Thyroid gland (tissue), 4 donors: ENCODE measurements around the gene KRT23. TPM values are rescaled to one million over a fixed set of nuclear protein-coding genes. Genes with fewer than 3 reads are reported as not detected.

Experiments used
- DNase-seq, 2 donors: peaks; one replicate each; pipeline ENCODE4 v3.0.0-alpha.2; 2019
- H3K27ac ChIP-seq, 3 donors: fragments of 200-600 bp; sonication (generic); 1 replicate in 2 of 3; 2 replicates in 1 of 3; pipeline ENCODE4 v1.5.1; 2016 to 2019; ENCODE audit warnings: mild to moderate bottlenecking in 1 of 3, moderate library complexity in 1 of 3
- H3K27me3 ChIP-seq: fragments of 200-600 bp; sonication (generic); one replicate; pipeline ENCODE4 v1.5.1; 2019
- H3K36me3 ChIP-seq, 2 donors: fragments of 200-600 bp; sonication (generic); one replicate each; pipeline ENCODE4 v1.5.1; 2016 to 2019
- H3K4me1 ChIP-seq, 2 donors: fragments of 200-600 bp; sonication (generic); one replicate each; pipeline ENCODE4 v1.5.1; 2017 to 2019
- H3K4me3 ChIP-seq, 3 donors: fragments of 200-600 bp; sonication (generic); replicated peaks in 1 of 3; 1 replicate in 2 of 3; 2 replicates in 1 of 3; pipeline ENCODE4 v1.5.1; 2016; ENCODE audit warnings: mild to moderate bottlenecking in 1 of 3
- H3K9me3 ChIP-seq: fragments of 200-600 bp; sonication (generic); one replicate; pipeline ENCODE4 v1.5.1; 2017
- POLR2A ChIP-seq, 2 donors: fragments of 450-650 bp; IDR thresholded peaks; one replicate each; pipeline ENCODE4 v1.6.1; 2017; ENCODE audit warnings: antibody characterized with exemption in 2 of 2, mild to moderate bottlenecking in 2 of 2, moderate library complexity in 1 of 2
- WGBS, 2 donors: methylation state at CpG; one replicate each; pipeline ENCODE4 v1.1.5; 2017; 5-methylcytosine and 5-hydroxymethylcytosine counted together
- intact Hi-C: fragments of 100-400 bp; cut with DNase I; formaldehyde crosslinking; loops from one replicate; pipeline ENCODE4 v1.15.1; 2023
- total RNA-seq, 4 donors: library from RNA; depleted of rRNA; stranded (reverse); fragments of >200 nt; gene quantifications; one replicate each; pipeline ENCODE4 v1.2.3, GENCODE V29; 2016
- TF ChIP-seq, protein P1 (sequence below), 6 experiments: fragments of 200-600 bp in 3 of 6; fragments of 450-650 bp in 3 of 6; sonication (generic) in 3 of 6; IDR thresholded peaks; one replicate each; pipeline ENCODE4 v1.5.1; 2016 to 2019; ENCODE audit warnings: antibody characterized with exemption in 6 of 6, mild to moderate bottlenecking in 2 of 6, inconsistent platforms in 1 of 6, moderate library complexity in 1 of 6

Gene KRT23
- total RNA-seq, 4 donors from 2014 or later, result 4.6 TPM; not detected in 3

DNA sequence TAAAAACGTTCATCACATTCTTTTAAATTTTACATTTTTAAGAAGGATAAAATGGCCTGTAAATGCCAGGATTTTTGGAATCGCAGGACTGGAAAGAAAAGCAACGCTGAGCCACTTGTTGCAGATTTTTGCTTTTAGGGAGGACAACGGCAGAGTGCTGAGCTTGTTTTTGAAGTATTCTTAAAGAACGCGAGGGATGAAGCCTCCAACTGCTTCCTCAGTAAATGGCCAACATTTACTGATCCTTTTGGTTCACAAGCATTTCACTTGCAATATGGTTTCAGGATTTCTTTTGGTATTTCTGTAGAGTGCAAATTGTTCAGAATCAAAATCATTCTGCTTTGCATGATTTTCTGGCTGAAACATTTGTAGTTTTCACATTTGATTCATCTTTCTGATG lies 2.8 kb upstream of the KRT23 start:
- intact Hi-C loops, result no loop called here
- WGBS, 2 donors, result 35 to 62% methylated on average over 6 of the region's 6 CpGs
- Histone ChIP-seq H3K9me3 (no peaks in the 10 kb centered on the region), H3K36me3 (no peaks in the 10 kb centered on the region), H3K4me3 (no peak overlapping the region), H3K27me3 (no peaks in the 10 kb centered on the region), H3K27ac (no peak overlapping the region), H3K4me1 (no peaks in the 10 kb centered on the region)
- DNase-seq, result no peak
- TF ChIP-seq, protein P1, sequence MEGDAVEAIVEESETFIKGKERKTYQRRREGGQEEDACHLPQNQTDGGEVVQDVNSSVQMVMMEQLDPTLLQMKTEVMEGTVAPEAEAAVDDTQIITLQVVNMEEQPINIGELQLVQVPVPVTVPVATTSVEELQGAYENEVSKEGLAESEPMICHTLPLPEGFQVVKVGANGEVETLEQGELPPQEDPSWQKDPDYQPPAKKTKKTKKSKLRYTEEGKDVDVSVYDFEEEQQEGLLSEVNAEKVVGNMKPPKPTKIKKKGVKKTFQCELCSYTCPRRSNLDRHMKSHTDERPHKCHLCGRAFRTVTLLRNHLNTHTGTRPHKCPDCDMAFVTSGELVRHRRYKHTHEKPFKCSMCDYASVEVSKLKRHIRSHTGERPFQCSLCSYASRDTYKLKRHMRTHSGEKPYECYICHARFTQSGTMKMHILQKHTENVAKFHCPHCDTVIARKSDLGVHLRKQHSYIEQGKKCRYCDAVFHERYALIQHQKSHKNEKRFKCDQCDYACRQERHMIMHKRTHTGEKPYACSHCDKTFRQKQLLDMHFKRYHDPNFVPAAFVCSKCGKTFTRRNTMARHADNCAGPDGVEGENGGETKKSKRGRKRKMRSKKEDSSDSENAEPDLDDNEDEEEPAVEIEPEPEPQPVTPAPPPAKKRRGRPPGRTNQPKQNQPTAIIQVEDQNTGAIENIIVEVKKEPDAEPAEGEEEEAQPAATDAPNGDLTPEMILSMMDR (IDR thresholded peaks at IDR 0.05), result no peak
- TF ChIP-seq POLR2A (IDR thresholded peaks at IDR 0.05), result no peak

DNA sequence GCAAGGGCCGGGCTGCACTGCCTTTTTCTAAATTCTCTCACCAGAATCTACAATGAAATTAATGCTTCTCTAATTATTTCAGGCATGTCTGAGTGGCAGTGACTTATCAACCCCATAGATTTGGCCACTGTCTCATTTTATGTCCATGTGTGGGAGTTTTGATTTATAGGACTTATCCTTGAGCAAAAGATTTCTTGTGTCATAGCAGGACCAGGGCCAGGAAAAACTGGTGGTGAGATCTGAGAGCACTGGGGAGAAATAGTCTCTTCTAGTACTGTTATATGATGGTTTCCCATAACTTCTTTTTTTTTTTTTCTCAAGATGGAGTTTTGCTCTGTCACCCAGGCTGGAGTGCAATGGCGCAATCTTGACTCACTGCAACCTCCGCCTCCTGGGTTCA lies 1.5 kb upstream of the KRT23 start:
- Histone ChIP-seq H3K27ac (no peak overlapping the region), H3K4me3 (no peak overlapping the region), H3K4me1 (no peaks in the 10 kb centered on the region), H3K27me3 (no peaks in the 10 kb centered on the region), H3K36me3 (no peaks in the 10 kb centered on the region), H3K9me3 (no peaks in the 10 kb centered on the region)
- intact Hi-C loops, result no loop called here
- no peak for TF ChIP-seq POLR2A (IDR thresholded peaks at IDR 0.05)
- TF ChIP-seq, protein P1 (IDR thresholded peaks at IDR 0.05), result no peak
- 88 to 94% methylated on average over 3 of the region's 3 CpGs for WGBS, 2 donors
- DNase-seq, result no peak

DNA sequence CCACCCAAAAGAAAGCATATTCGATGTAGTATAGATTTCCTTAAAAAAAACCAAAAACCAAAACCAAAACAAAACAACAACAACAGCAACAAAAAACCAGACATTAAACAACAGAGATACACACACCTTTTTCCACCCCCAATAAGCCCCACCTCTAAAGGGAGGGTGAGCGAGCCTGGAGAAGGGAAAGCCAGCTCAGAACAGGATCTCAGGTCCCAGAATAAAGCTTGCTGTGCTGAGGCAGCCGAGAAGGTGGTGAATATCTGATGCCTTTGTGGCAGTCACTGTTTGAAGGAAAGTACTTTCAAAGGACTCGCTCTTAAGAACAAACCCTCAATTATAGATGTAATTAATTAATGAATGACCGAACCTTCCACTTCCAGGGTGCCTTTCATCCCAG lies 470 bp downstream of the KRT23 start:
- TF ChIP-seq, protein P1 (IDR thresholded peaks at IDR 0.05), result no peak
- TF ChIP-seq POLR2A (IDR thresholded peaks at IDR 0.05), result no peak
- intact Hi-C loops, result no loop called here
- H3K4me3 ChIP-seq, result no peak overlapping the region
- H3K36me3 ChIP-seq, result no peaks in the 10 kb centered on the region
- DNase-seq, result no peak
- H3K27ac ChIP-seq, result no peak overlapping the region
- H3K4me1 ChIP-seq, result peaks cover 0 to 10% of the 10 kb centered on the region in 2 donors
- H3K9me3 ChIP-seq, result no peaks in the 10 kb centered on the region
- WGBS, 2 donors, result 72 to 76% methylated on average over 5 of the region's 5 CpGs
- no peaks in the 10 kb centered on the region for H3K27me3 ChIP-seq

DNA sequence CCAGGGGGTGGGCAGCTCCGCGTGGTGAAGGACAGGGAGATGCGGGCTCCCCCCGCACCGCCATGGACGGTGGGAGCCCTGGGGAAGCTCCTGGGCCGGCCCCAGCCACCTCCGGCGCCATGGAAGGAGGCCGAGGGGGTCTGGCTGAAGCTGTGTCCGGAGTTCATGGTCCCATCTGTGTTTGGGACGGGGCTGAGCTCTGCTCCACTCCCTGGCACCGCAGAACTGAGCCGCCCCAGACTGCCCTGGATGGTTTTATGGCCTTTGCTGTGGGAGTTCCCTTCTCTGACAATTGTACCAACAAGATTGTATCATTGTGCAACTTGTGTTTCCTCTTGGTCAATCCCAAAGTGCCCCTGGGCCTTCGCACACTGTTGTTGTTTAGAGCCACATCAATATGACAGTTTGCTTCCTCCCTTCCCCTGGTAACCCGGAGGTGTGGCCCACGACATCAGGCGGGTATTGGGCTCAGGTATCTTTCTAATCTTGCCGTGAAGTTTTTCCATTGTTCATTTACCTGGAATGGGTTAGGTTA lies 942 bp downstream of the KRT23 start:
- no peak for DNase-seq
- intact Hi-C loops, result no loop called here
- 80 to 88% methylated on average over 8 to 14 of the region's 19 CpGs for WGBS, 2 donors
- Histone ChIP-seq H3K9me3 (no peaks in the 10 kb centered on the region), H3K4me3 (no peak overlapping the region), H3K27ac (no peak overlapping the region), H3K36me3 (no peaks in the 10 kb centered on the region), H3K27me3 (no peaks in the 10 kb centered on the region), H3K4me1 (peaks cover 0 to 10% of the 10 kb centered on the region in 2 donors)
- TF ChIP-seq POLR2A (IDR thresholded peaks at IDR 0.05), result no peak
- TF ChIP-seq, protein P1 (IDR thresholded peaks at IDR 0.05), result no peak

DNA sequence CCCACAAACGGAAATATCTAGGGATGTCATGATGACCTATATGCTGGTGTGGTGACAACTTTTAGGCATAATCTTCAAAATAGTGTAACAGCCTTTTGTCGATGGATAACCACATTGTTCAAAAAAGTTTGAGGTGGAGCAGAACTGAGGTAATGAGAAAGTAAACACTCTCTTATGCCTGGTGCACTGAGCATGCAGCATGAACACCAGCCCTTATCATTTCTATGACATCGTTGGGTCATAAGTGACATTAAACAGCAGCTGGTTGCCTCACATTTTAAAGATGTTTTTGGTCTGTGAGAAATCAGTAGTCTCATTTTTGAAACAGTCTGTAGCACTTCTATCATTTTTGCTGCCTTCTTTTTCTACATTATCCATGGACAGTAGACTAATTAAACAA lies 1.8 kb downstream of the KRT23 start:
- TF ChIP-seq, protein P1 (IDR thresholded peaks at IDR 0.05), result no peak
- no peak for TF ChIP-seq POLR2A (IDR thresholded peaks at IDR 0.05)
- intact Hi-C loops, result no loop called here
- 72 to 82% methylated on average over 3 of the region's 3 CpGs for WGBS, 2 donors
- no peaks in the 10 kb centered on the region for H3K36me3 ChIP-seq
- H3K27me3 ChIP-seq, result no peaks in the 10 kb centered on the region
- H3K27ac ChIP-seq, result no peak overlapping the region
- no peak for DNase-seq
- no peaks in the 10 kb centered on the region for H3K9me3 ChIP-seq
- H3K4me1 ChIP-seq, result peaks cover 0 to 10% of the 10 kb centered on the region in 2 donors
- H3K4me3 ChIP-seq, result no peak overlapping the region
